Measurements from ENCODE around the gene ADCY4.

ADCY4 gene

DNA sequence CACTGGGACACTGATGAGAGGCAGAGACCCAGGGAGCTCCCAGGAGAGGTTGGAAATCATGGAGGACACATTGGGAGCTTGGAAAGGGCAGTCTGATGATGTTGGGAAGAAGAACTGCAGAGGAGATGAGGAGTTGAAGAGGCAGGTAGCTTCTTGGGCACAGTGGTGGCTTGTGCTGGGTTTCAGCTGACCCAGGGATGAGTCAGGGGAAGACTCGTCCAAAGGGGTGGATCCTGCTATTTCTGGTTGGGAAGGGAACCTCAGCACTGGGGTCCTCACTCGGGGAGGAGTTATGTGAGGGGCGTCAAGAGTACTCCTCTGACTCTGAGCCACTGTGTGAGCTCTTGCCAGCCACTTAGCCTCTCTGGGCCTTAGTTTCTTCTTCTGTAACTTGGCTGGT lies 11.5 kb downstream of the ADCY4 start:
- TF ChIP-seq, protein P1, sequence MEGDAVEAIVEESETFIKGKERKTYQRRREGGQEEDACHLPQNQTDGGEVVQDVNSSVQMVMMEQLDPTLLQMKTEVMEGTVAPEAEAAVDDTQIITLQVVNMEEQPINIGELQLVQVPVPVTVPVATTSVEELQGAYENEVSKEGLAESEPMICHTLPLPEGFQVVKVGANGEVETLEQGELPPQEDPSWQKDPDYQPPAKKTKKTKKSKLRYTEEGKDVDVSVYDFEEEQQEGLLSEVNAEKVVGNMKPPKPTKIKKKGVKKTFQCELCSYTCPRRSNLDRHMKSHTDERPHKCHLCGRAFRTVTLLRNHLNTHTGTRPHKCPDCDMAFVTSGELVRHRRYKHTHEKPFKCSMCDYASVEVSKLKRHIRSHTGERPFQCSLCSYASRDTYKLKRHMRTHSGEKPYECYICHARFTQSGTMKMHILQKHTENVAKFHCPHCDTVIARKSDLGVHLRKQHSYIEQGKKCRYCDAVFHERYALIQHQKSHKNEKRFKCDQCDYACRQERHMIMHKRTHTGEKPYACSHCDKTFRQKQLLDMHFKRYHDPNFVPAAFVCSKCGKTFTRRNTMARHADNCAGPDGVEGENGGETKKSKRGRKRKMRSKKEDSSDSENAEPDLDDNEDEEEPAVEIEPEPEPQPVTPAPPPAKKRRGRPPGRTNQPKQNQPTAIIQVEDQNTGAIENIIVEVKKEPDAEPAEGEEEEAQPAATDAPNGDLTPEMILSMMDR (IDR thresholded peaks at IDR 0.05; ENCODE audit: low read depth, low read length) = no peak

GRCh38 chr14:24322672-24323071 lies 12.2 kb downstream of the ADCY4 start:
- H3K4me3 ChIP-seq (ENCODE audit: low read depth, low read length) = no peak overlapping the region
- TF ChIP-seq, protein P1 (IDR thresholded peaks at IDR 0.05; ENCODE audit: low read depth, low read length) = no peak

More for the DNA sequence above, 11.5 kb downstream of the ADCY4 start:
- no peak overlapping the region for H3K4me3 ChIP-seq (ENCODE audit: low read depth, low read length)

DNA sequence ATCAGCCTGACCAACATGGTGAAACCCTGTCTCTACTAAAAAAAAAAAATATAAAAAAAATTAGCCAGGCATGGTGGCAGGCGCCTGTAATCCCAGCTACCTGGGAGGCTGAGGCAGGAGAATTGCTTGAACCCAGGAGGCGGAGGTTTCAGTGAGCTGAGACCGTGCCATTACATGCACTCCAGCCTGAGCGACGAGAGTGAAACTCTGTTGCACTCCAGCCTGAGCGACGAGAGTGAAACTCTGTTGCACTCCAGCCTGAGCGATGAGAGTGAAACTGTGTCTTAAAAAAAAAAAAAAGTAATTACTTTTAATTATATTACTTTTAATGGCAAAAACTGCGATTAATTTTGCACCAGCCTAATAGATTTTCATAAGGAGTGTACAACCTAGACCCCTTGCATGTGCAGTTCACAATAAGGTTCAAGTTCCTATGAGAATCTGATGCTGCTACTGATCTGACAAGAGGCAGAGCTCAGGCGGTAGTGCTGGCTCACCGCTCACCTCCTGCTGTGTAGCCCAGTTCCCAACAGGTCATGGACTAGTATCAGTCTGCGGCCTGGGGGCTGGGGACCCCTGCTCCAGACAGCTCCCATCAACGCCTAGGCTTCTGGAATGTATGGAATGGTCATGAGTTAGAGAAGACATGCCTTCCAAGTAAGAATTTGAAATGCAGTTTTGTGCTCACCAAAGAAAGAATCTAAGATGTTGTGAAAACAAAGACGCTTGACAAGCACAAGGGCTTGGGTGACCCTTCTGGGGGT lies 13.5 kb downstream of the ADCY4 start:
- no peak overlapping the region for H3K4me3 ChIP-seq (ENCODE audit: low read depth, low read length)
- TF ChIP-seq, protein P1 (IDR thresholded peaks at IDR 0.05; ENCODE audit: low read depth, low read length) = no peak

DNA sequence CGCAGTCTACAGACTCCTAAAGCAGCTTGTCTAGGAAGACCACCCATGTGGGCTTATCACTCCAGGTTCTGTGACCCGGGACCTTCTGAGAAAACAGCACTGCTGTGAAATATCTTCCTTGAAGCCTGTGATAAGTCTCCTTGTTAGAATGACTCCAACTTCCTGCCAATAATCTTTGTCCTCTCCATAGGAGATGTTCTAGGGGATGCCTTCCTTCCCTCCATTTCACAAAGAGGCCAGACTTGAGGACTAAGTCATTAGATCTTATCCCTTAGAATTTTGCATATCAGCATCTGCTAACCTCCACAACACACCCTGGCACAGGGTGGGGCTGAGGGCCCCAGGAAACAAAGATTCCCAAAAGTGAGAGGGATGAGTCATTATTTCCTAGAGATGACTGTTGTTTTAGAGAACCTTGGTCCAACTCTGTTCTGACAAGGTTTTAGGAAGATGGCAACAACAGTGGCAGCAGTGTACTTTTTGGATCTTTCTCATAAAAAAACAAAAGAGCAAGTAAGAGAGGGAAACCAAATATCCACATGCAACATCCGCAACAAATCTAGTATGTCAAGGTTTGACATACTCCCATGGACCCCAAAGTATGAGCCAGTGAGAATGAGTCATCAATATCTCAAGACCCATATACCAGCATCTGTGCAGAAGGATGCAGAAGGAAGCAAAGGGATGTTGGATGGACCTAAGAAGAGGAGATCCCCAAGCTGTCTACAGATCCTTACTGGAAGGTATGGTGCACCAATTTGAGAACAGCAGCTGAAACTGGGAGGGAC lies 17.5 kb downstream of the ADCY4 start:
- TF ChIP-seq, protein P1 (IDR thresholded peaks at IDR 0.05; ENCODE audit: low read depth, low read length) = no peak
- H3K4me3 ChIP-seq (ENCODE audit: low read depth, low read length) = no peak overlapping the region

GRCh38 chr14:24316597-24316950 lies 18.3 kb downstream of the ADCY4 start:
- TF ChIP-seq, protein P1 (IDR thresholded peaks at IDR 0.05; ENCODE audit: low read depth, low read length) = no peak
- H3K4me3 ChIP-seq (ENCODE audit: low read depth, low read length) = no peak overlapping the region

- no peak overlapping the region for H3K4me3 ChIP-seq (ENCODE audit: low read depth, low read length)
Observed at GRCh38 chr14:24315807-24316596, 18.9 kb downstream of the ADCY4 start.

More at GRCh38 chr14:24315807-24316596, 18.9 kb downstream of the ADCY4 start:
- TF ChIP-seq, protein P1 (IDR thresholded peaks at IDR 0.05; ENCODE audit: low read depth, low read length) = no peak

Data from WI38 (cell line).